Karpas-422 (cell line): ENCODE measurements around the gene HECTD2. TPM values are rescaled to one million over a fixed set of nuclear protein-coding genes. Genes with fewer than 3 reads are reported as not detected.

Experiments
- DNase-seq: peaks from one replicate; pipeline ENCODE4 v3.0.0-alpha.2; 2015
- H2AFZ ChIP-seq: fragments of 200-600 bp; sonication (generic); 2 replicates; pipeline ENCODE4 v1.6.1; 2014; ENCODE audit warnings: antibody characterized with exemption, low read length, mixed read lengths
- H3K27ac ChIP-seq: fragments of 200-600 bp; sonication (generic); 2 replicates; pipeline ENCODE4 v1.5.1; 2014; ENCODE audit warnings: mild to moderate bottlenecking, low read length, moderate library complexity
- H3K27me3 ChIP-seq: fragments of 200-600 bp; sonication (generic); 2 replicates; pipeline ENCODE4 v1.6.1; 2014; ENCODE audit warnings: low read length, mixed read lengths
- H3K36me3 ChIP-seq: fragments of 200-600 bp; sonication (generic); 2 replicates; pipeline ENCODE4 v1.6.1; 2014; ENCODE audit warnings: low read length, mixed read lengths; ENCODE audit not compliant: insufficient read depth
- H3K4me1 ChIP-seq: fragments of 200-600 bp; sonication (generic); 2 replicates; pipeline ENCODE4 v1.6.1; 2014; ENCODE audit warnings: mild to moderate bottlenecking, low read length, mixed read lengths
- H3K4me2 ChIP-seq: fragments of 200-600 bp; sonication (generic); 2 replicates; pipeline ENCODE4 v1.6.1; 2014; ENCODE audit warnings: low read length, low read depth, mild to moderate bottlenecking; ENCODE audit not compliant: poor library complexity, severe bottlenecking
- H3K4me3 ChIP-seq: fragments of 200-600 bp; sonication (generic); 2 replicates; pipeline ENCODE4 v1.5.1; 2014; ENCODE audit warnings: mild to moderate bottlenecking, antibody characterized with exemption, low read length, mixed read lengths
- H3K79me2 ChIP-seq: fragments of 200-600 bp; sonication (generic); 2 replicates; pipeline ENCODE4 v1.6.1; 2014; ENCODE audit warnings: mild to moderate bottlenecking, low read length, mixed read lengths
- H3K9ac ChIP-seq: fragments of 200-600 bp; sonication (generic); 2 replicates; pipeline ENCODE4 v1.6.0; 2014; ENCODE audit warnings: low read length
- H3K9me2 ChIP-seq: fragments of 200-600 bp; sonication (generic), shearing (Covaris generic); replicated peaks from 2 replicates; pipeline ENCODE4 v1.6.0; 2014; ENCODE audit warnings: mild to moderate bottlenecking, low read length, moderate library complexity; ENCODE audit not compliant: insufficient read depth
- H3K9me3 ChIP-seq: fragments of 300-700, 200-600 bp; sonication (generic); 2 replicates; pipeline ENCODE4 v1.6.1; 2014; ENCODE audit warnings: low read length, mixed read lengths
- H4K20me1 ChIP-seq: fragments of 200-600 bp; sonication (generic); 2 replicates; pipeline ENCODE4 v1.6.1; 2014; ENCODE audit warnings: mild to moderate bottlenecking, antibody characterized with exemption, low read length, low read depth; ENCODE audit not compliant: insufficient read depth
- total RNA-seq: library from RNA; depleted of rRNA; stranded (reverse); fragments of >200 nt; shearing (Covaris generic); gene quantifications from 2 replicates; pipeline ENCODE4 v1.2.3, GENCODE V29; 2014; ENCODE audit warnings: low replicate concordance

HECTD2 gene
- total RNA-seq, 1 experiment from 2014 or later, result 0.22 TPM

- H4K20me1 ChIP-seq, result no peaks in the 10 kb centered on the region
- no peak overlapping the region for H3K9ac ChIP-seq
- H3K4me2 ChIP-seq, result no peak overlapping the region
Observed at GRCh38 chr10:91540733-91541132, 130.6 kb downstream of the HECTD2 start.

GRCh38 chr10:91541481-91541880 is 131.3 kb downstream of the HECTD2 start:
- H3K4me3 ChIP-seq, result no peak overlapping the region
- H4K20me1 ChIP-seq, result no peaks in the 10 kb centered on the region
- no peaks in the 10 kb centered on the region for H3K79me2 ChIP-seq
- no peak overlapping the region for H3K27ac ChIP-seq
- no peaks in the 10 kb centered on the region for H3K9me3 ChIP-seq
- no peaks in the 10 kb centered on the region for H3K9me2 ChIP-seq
- no peaks in the 10 kb centered on the region for H3K4me1 ChIP-seq
- H3K36me3 ChIP-seq, result no peaks in the 10 kb centered on the region
- H3K4me2 ChIP-seq, result no peak overlapping the region
- no peaks in the 10 kb centered on the region for H3K27me3 ChIP-seq
- no peak overlapping the region for H3K9ac ChIP-seq
- DNase-seq, result no peak
- H2AFZ ChIP-seq, result no peak overlapping the region

More at GRCh38 chr10:91540733-91541132, 130.6 kb downstream of the HECTD2 start:
- Histone ChIP-seq H3K9me3 (no peaks in the 10 kb centered on the region), H3K27ac (no peak overlapping the region), H3K27me3 (no peaks in the 10 kb centered on the region), H3K36me3 (no peaks in the 10 kb centered on the region), H2AFZ (no peak overlapping the region), H3K9me2 (no peaks in the 10 kb centered on the region), H3K4me1 (no peaks in the 10 kb centered on the region), H3K79me2 (no peaks in the 10 kb centered on the region), H3K4me3 (no peak overlapping the region)
- no peak for DNase-seq

GRCh38 chr10:91545384-91545783 is 135.2 kb downstream of the HECTD2 start:
- no peaks in the 10 kb centered on the region for H3K9me3 ChIP-seq

GRCh38 chr10:91545838-91546237 is 135.7 kb downstream of the HECTD2 start:
- Histone ChIP-seq H3K9ac (no peak overlapping the region), H3K4me2 (no peak overlapping the region), H3K36me3 (no peaks in the 10 kb centered on the region)

More at GRCh38 chr10:91545384-91545783, 135.2 kb downstream of the HECTD2 start:
- Histone ChIP-seq H3K4me1 (no peaks in the 10 kb centered on the region), H3K4me3 (no peak overlapping the region), H3K27ac (no peak overlapping the region), H2AFZ (no peak overlapping the region), H3K9ac (no peak overlapping the region), H3K27me3 (no peaks in the 10 kb centered on the region), H3K36me3 (no peaks in the 10 kb centered on the region), H3K9me2 (no peaks in the 10 kb centered on the region), H4K20me1 (no peaks in the 10 kb centered on the region), H3K4me2 (no peak overlapping the region), H3K79me2 (no peaks in the 10 kb centered on the region)
- no peak for DNase-seq

GRCh38 chr10:91549262-91549661 is 139.1 kb downstream of the HECTD2 start:
- H3K4me1 ChIP-seq, result no peaks in the 10 kb centered on the region

More at GRCh38 chr10:91545838-91546237, 135.7 kb downstream of the HECTD2 start:
- no peaks in the 10 kb centered on the region for H3K27me3 ChIP-seq
- H2AFZ ChIP-seq, result no peak overlapping the region
- H3K4me3 ChIP-seq, result no peak overlapping the region
- H4K20me1 ChIP-seq, result no peaks in the 10 kb centered on the region
- no peaks in the 10 kb centered on the region for H3K9me3 ChIP-seq
- no peaks in the 10 kb centered on the region for H3K79me2 ChIP-seq
- H3K9me2 ChIP-seq, result no peaks in the 10 kb centered on the region
- no peaks in the 10 kb centered on the region for H3K4me1 ChIP-seq
- no peak for DNase-seq
- H3K27ac ChIP-seq, result no peak overlapping the region

GRCh38 chr10:91550021-91550420 is 139.9 kb downstream of the HECTD2 start:
- no peak for DNase-seq
- H3K4me2 ChIP-seq, result no peak overlapping the region
- no peak overlapping the region for H3K27ac ChIP-seq
- no peaks in the 10 kb centered on the region for H3K79me2 ChIP-seq
- H2AFZ ChIP-seq, result no peak overlapping the region
- no peaks in the 10 kb centered on the region for H3K9me3 ChIP-seq
- H3K9ac ChIP-seq, result no peak overlapping the region
- H3K4me3 ChIP-seq, result no peak overlapping the region
- no peaks in the 10 kb centered on the region for H3K4me1 ChIP-seq
- no peaks in the 10 kb centered on the region for H3K27me3 ChIP-seq
- H3K9me2 ChIP-seq, result no peaks in the 10 kb centered on the region
- no peaks in the 10 kb centered on the region for H4K20me1 ChIP-seq
- H3K36me3 ChIP-seq, result no peaks in the 10 kb centered on the region

More at GRCh38 chr10:91549262-91549661, 139.1 kb downstream of the HECTD2 start:
- Histone ChIP-seq H3K4me3 (no peak overlapping the region), H2AFZ (no peak overlapping the region), H3K79me2 (no peaks in the 10 kb centered on the region), H3K9ac (no peak overlapping the region), H3K9me2 (no peaks in the 10 kb centered on the region), H3K27ac (no peak overlapping the region), H3K36me3 (no peaks in the 10 kb centered on the region), H3K4me2 (no peak overlapping the region), H4K20me1 (no peaks in the 10 kb centered on the region), H3K9me3 (no peaks in the 10 kb centered on the region), H3K27me3 (no peaks in the 10 kb centered on the region)
- no peak for DNase-seq

GRCh38 chr10:91551856-91552255 is 141.7 kb downstream of the HECTD2 start:
- Histone ChIP-seq H3K9ac (no peak overlapping the region), H4K20me1 (no peaks in the 10 kb centered on the region), H3K4me1 (no peaks in the 10 kb centered on the region), H3K9me2 (no peaks in the 10 kb centered on the region), H3K79me2 (no peaks in the 10 kb centered on the region), H2AFZ (no peak overlapping the region), H3K36me3 (no peaks in the 10 kb centered on the region), H3K9me3 (no peaks in the 10 kb centered on the region), H3K4me2 (no peak overlapping the region), H3K27me3 (no peaks in the 10 kb centered on the region), H3K4me3 (no peak overlapping the region), H3K27ac (no peak overlapping the region)
- DNase-seq, result no peak

- H3K9me2 ChIP-seq, result no peaks in the 10 kb centered on the region
- H3K9me3 ChIP-seq, result no peaks in the 10 kb centered on the region
- H3K36me3 ChIP-seq, result no peaks in the 10 kb centered on the region
- no peak overlapping the region for H3K27ac ChIP-seq
- DNase-seq, result no peak
- H3K27me3 ChIP-seq, result no peaks in the 10 kb centered on the region
- no peak overlapping the region for H2AFZ ChIP-seq
- H3K4me2 ChIP-seq, result no peak overlapping the region
- H4K20me1 ChIP-seq, result no peaks in the 10 kb centered on the region
- no peak overlapping the region for H3K4me3 ChIP-seq
- no peaks in the 10 kb centered on the region for H3K4me1 ChIP-seq
- no peak overlapping the region for H3K9ac ChIP-seq
- H3K79me2 ChIP-seq, result no peaks in the 10 kb centered on the region
Observed at GRCh38 chr10:91552274-91553095, 142.3 kb downstream of the HECTD2 start.
